CD4-positive, alpha-beta T cell treated with Interleukin-4 for 4 hours (primary cell): ENCODE data around the gene CASS4.
"Not testable (repeated sequence)": the region's sequence is repeated elsewhere in the genome, so short reads cannot be mapped to it uniquely, and the experiment has no call there.

ENCODE experiments used
- DNase-seq: peaks from one replicate; pipeline ENCODE4 v3.0.0-alpha.2; 2020

CASS4 gene, protein sequence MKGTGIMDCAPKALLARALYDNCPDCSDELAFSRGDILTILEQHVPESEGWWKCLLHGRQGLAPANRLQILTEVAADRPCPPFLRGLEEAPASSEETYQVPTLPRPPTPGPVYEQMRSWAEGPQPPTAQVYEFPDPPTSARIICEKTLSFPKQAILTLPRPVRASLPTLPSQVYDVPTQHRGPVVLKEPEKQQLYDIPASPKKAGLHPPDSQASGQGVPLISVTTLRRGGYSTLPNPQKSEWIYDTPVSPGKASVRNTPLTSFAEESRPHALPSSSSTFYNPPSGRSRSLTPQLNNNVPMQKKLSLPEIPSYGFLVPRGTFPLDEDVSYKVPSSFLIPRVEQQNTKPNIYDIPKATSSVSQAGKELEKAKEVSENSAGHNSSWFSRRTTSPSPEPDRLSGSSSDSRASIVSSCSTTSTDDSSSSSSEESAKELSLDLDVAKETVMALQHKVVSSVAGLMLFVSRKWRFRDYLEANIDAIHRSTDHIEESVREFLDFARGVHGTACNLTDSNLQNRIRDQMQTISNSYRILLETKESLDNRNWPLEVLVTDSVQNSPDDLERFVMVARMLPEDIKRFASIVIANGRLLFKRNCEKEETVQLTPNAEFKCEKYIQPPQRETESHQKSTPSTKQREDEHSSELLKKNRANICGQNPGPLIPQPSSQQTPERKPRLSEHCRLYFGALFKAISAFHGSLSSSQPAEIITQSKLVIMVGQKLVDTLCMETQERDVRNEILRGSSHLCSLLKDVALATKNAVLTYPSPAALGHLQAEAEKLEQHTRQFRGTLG

DNA sequence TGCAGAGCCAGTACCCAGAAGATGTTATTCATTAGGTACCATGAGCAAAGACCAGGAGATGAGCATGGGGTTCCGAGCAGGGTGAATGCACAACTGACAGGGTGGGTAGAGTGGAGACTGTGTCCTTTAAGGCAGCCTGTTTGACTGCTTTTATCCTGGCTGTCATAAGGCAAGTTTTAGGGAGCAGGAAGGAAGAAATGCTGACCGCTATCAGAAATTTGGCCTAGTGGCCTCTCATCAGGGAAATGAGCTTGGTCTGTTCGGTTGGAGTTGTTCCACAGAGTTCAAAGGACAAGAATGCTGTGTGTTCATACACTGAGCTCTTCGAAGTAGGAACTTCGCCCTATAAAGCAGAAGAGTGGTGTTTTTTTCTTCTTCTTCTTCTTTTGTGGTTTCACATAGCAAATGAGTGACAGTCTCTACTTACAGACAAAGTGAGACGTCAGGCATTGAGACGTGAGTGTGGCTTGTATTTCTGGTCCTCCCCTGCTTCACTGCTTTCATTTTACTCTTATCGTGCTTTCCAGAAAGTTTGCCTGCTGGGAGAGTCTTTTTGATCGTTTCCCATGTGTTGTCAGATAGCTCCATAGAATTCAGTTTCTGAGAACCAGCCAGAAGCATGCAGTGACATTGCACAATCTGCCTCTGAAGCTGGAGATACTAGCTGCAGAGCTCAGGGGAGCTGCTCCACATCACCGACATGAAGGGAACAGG lies at the start of gene CASS4:
Gene CASS4, plus strand, starts transcription at position 502 of the 714 bp plus-strand sequence. Its CDS starts 199 bp downstream, at position 701.
- peak; percentile 57 for DNase-seq

DNA sequence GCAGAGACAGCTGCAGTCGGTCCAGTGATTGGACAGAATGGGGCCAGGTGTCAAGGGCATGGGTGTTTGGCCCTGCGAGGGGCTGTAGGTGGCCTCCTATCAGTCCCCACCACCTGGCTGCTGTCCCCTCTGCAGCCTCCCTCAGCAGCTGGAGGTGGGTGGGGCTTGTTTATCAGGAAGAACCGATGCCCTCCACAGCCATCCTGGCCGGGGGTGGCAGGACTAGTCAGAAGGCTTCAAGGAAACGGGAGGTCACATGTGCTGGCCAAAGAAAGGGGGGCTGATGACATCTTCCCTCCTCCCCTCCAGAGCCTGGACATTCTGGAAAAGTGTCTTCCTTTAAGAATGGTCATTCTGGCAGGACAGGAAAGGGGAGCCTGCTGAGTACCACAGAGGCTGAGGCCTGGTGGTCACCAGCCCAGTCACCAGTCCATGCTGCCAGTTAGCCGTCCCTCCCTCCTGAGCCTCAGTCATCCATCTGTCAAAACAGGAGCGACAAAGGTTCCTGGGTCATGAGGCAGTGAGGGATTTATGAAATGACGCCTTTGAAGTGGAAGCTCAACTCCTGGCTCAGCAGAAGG lies 49.1 kb upstream of the CASS4 start:
- no peak for DNase-seq

DNA sequence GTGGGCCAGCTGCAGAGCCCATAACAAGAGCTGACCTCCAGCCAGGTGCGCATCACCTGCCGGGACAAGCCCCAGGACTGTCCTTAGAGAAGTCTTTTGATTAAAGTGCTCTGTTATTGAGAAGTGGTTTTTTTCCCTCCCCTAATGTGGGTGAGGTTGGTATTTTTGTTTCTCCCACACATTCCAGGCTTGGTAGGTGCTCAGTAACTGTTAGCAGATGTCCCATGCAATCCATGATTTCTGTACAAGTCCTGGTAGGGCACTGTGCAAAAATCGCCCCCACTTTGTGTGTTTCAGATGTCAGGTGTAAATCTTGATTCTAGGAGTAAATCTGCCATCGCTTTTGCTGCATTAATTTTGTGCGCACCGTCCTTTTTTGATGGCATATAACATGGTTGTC lies 48.6 kb upstream of the CASS4 start:
- DNase-seq = no peak

DNA sequence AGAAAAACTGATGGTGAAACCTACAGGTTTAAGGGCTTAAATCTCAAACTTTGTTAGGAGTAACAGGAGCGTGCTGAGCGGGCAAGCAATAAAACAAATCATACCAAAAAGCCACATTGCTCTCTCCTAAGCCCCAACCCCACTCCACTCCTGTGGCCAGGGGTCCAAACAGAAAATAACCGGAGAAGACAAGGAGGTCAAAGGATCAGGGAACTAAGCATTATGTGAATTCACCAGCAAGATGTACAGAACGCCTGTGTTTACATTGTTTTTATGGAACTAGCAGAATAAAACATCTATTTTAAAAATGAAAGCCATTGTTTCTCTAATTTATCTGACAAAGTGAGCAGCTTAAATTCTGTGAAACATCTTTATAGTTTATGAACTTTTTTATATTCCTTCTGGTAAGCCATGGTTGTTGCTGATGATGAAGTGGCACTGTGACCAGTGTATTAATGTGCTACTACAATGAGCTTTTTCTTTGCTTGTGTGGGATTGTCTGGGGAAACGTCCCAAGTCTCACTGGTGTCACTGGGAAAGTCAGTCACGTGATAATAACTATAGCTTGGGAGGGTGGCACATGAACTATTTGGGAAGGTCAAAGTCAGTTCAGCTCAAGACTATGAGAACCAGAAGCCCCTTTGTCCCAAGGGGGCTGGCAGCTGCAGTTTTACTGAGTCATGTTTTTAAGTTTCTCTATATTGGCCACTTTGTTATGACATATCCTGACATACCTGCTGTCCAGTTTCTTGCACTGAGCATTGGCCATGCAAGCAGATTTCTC lies 43.5 kb upstream of the CASS4 start:
- no peak for DNase-seq

DNA sequence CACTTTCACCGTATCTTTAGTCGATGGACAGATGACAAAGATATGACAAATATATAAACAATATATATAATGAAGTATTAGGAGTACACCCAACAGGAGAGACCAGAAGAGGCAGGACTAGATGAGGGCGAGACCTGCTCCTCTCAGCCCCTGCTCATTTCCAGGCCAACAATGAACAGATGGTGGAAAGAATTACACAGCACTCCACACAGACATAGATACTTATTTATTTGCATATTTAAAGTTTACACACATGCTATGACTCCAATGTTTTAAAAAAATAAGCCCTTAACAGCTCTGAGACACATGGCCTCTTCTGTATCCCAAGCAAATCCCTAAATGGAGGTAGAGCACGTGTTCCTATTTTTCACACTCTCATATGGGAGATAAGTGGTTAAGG lies 42.9 kb upstream of the CASS4 start:
- no peak for DNase-seq

DNA sequence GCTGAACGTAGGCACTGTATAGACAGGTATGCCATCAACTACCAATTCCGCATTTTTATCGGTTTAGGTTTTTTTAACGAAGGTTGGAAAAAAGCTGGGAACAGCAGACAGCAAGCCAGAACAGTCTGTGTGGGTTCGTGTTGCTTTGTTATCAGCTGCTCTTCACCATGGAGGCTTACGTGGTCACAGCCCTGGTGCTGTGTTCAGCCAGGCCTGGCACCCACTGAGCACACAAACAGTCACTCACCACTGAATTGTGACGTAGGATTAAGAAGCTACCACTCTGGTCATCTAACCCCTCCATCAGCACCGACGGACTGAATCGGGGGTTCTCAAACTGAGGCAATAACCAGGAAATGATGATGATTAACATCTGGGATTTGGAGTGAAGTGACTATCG lies 40.1 kb upstream of the CASS4 start:
- DNase-seq = no peak

DNA sequence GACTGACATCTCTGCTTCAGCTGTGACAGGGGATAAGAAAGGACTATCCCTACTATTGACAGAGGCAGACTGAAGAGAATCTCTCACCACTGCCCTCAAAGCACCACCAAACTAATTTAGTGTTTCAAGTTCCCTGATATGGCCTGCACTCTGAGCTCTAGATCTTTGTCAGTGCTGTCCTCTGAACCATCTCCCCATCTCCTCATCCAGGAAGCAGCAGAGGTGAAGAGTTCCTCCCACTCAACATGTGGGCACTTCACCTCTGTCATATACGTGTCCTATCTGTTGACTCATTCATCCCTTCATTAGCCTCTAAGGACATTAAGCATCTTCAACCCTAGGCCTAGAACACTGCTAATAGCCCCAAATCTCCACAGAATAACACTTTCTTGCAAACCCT lies 39.2 kb upstream of the CASS4 start:
- no peak for DNase-seq

DNA sequence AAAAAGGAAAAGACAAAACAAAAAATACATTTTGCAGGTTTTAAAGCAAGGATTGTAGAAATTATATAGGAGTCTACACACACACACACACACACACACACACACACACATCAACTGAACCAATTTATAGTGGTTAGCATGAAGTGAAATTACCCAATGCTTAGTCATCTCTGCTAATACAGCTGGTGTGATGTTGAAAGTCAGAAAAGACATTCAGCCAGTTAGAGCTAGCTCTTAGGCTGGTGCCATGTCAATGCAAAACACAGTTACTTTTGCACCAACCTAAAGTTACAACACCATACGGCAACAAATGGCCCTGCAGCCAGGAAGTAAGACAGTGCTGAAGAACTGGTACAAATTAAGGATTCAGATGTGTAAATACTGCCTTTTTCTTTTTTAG lies 38.1 kb upstream of the CASS4 start:
- peak; percentile 47 for DNase-seq

DNA sequence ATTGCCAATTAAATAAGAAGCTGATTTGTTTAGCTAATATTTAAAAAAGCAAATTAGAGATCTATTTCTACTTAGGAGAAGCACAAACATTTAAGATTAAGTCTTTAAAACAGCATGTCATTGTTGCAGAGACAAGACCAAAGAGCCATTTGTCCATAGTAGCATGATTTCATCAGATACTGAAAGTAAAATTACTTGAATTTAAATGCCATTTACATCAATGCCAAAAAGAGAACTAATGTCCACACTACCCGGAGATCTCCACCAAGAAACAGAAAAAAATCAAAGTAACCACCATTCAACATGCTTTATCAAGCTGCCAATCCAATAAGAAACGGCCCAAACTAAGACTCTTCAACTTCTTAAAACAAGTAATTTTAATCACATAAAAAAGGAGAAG lies 35.7 kb upstream of the CASS4 start:
- DNase-seq = no peak

DNA sequence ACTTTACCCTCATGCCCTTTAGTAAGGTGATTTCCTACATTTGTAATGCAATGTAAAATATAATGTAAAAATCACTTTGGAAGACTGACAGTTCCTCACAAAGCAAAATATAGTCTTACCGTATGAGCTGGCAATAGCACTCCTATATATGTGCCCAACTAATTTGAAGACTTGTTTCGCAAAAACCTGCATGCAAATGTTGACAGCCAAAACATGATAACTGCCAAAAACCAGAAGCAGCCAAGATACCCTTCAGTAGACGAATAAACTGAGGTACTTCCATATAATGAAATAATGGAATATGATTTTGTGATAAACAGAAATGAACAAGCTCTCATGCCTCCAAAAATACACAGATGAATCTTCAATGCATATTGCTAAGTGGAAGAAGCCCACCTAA lies 33.7 kb upstream of the CASS4 start:
- no peak for DNase-seq

DNA sequence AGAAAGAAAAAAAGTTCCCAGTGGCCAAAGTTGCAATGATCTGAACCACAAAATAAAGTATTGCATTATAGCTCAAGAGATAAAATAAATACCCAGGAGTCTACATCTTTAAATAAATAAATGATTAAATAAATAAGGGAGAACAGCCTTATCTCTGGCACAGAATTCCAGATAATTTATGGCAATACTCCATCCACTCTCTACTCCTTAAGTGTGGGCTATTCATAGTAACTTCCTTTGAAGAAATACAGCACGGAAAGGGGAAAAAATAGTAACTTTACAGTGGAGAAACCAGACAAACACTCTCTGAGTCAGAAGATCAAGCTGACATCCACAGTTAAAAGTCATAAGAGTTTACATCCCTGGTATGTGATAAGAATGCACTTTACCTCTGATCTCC lies 31.7 kb upstream of the CASS4 start:
- no peak for DNase-seq

DNA sequence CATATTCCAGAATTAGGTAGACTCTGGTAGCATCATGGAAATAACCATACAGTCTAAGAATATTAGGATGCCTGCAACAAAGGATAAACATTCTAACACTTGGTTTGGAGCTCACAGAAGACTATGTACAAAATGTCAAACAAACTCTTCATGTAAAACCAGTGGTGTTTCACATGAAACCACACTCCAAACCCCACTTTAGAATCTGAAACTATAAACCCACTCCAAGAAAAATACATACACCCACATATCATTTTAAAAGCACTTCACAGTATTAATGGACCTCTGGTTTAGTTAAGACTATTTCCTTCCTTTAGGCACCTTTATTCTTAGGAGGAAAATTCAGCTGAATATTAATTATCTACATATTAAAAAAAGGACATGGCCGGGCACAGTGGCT lies 30.6 kb upstream of the CASS4 start:
- no peak for DNase-seq

DNA sequence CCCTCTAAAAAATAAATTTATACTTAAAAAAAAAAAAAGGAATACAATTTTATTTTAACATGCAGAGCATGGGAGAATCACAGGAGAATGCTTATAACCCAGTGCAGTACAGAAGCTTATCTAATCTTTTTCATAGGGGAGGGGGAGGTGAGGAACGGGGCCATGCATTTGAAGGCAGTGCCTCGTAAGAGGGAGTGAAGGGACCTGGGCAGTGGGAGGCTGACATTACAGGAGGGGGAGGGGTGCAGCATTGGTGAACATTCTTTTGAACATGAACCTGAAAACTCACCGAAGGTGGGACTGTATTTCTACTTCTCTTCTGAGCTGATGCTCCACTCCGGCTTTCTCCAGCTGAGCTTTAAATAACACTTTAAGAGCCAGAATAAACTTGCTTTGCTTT lies 29.4 kb upstream of the CASS4 start:
- no peak for DNase-seq

DNA sequence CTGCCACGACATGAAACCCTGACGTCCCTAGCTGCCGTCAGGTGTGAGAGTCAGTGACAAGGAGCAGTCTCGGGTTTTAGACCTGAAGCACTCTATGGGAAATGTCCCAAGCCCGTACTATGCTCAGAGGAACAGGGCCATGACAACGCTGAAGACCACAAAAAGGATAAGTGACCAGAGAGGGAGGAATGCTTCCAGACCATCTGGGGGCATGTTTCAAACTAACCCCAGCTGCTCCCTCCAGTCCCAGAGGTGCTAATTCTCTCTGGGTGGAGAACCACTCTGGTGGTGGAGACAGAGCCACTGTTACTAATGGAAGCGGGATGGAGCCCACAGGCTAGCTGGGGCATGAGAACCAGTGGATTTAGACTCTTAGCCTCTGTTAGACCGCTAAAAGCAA lies 28.7 kb upstream of the CASS4 start:
- DNase-seq = no peak

DNA sequence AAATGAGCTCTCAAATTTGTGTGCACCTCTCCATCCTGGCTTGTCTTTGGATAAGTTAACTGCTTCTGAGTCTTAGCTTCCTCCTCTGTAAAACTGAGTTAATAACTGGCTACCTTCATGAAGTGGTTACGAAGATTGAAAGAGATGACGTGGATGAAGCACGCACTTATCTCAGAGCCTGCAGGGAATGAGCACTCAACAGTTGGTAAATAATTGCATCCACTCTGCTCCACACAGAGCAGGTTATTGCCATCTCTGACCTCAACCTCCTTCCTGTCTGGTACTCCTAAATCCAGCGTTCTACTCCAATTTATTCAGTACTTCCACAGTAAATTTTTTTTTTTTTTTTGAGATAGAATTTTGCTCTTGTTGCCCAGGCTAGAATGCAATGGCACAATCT lies 26.9 kb upstream of the CASS4 start:
- DNase-seq = no peak

DNA sequence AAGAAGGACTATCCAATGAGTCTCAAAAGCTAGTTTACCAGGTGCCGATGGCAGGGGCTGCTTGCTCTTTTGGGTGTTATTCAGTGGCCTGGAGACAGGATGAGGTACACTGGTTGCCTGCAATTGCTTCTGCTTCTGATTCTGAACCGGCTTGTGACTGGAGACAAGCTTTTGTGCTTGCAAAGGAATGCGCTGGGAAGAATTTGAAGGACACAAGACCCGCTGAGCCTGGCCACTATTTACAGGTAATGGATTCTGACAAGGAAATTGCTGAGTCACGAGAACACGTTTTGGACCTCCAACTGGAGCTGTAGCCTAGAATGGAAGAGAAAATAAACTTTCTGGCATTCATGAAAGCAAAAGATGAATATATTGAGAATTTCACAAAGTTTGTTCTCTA lies 25.8 kb upstream of the CASS4 start:
- DNase-seq = no peak

DNA sequence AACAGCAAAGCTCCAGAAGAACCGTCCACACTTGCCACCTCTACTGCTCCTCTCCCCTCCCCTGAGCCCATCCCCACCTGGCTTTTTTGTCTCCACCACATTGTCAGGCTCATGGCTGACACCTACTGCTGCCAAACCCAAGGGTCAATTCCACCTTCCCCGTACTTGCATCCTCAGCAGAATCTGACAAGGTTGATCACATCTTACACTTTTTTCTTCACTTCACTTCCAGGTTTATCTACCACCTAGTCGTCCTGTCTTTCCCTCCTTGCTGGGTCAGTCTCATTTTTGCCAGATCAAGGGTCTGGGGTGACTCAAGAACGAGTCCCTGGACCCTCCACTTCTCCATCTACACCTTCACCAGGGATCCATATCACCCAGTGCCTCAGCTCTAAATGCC lies 23.2 kb upstream of the CASS4 start:
- no peak for DNase-seq

DNA sequence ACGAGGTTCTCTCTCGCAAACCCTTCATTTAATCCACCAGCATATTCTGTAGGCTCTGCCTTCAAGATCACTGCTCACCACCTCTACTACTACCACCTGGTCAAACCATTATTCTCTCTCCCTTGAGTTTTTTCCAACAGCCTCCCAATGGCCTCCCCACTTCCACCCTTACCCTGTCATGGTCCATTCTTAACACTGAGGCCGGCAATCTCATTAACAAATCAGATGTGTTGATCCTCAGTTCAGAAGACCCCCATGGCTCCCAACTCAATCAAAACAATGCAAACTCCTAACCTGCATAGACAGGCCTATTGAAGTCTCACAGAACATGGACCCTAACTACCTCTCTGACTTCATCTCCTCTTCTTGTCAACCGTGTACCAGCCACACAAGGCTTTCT lies 22.3 kb upstream of the CASS4 start:
- DNase-seq = no peak

DNA sequence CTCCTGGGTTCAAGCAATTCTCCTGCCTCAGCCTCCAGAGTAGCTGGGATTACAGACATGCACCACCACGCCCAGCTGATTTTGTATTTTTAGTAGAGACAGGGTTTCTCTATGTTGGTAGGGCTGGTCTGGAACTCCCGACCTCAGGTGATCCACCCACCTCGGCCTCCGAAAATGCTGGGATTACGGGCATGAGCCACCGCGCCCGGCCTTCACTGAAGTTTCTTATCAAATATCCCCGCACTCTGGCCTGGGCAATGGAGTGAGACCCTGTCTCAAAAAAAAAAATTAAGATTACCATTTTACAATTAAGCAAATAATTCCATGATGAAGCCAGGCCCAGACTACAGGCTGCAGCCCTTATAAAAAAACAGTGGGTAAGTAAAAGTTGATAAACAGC lies 21.7 kb upstream of the CASS4 start:
- not testable (repeated sequence) for DNase-seq

DNA sequence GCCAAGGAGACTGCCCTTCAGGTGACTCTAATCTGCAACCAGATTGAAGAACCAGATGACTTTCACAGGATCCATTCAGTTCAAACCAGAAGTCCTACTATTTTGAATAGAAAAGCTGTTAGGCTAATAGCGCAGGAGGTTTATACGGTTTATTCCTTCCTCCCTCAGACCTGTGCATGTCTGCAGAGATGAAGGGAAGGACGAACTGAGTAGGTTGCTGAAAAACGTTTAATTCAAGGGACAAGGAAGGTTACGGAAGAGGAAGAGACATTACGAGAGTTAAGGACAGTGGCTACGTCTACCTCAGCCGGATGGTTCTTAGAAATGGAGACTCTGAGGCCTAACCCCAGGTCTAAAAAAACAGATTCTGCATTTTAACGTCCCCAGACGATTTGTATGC lies 21.0 kb upstream of the CASS4 start:
- DNase-seq = no peak

DNA sequence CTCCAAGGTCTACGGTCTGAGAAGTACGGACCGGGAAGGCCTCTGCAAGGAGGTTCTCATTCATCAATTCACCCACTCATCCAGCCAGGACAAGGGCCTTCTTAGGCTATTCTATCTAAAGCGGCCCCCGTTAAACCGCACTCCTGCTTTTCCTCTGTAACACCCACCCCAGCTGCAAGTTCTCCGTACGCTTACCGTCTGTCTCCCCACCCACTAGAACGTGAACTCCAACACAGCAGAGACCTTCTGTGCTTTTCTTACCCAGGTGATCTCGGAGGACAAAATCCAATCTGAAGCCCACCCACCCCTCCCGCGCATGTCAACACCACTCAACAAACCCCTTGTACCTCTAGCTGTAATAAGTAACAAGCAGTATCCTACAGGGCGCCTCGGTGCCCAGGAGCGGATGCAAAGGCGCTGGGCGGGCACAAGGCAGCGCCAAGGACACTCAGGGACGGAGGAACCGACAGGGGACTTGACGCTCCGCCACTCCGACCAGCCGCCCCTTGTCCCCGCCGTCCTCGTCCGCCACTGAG lies 20.4 kb upstream of the CASS4 start:
- no peak for DNase-seq
